K562 (cell line): ENCODE results near the gene ARID3C.

Experiments
- BHLHE40 ChIP-seq: IDR thresholded peaks from 2 replicates; pipeline ENCODE4 v1.6.1; 2011; ENCODE audit warnings: low read length, improper control_type of control experiment
- PTTG1 ChIP-seq: fragments of 450-650 bp; IDR thresholded peaks from 2 replicates; pipeline ENCODE4 v1.6.1; 2016; ENCODE audit warnings: low read depth, mild to moderate bottlenecking, missing genetic modification characterization, missing compliant biosample characterization
- SMC3 ChIP-seq: conservative IDR thresholded peaks from 2 replicates; pipeline ENCODE4 v1.6.1; 2011; ENCODE audit warnings: low read depth, low read length, improper control_type of control experiment; ENCODE audit not compliant: insufficient read depth
- U2AF2 ChIP-seq: fragments of 200-400 bp; formaldehyde crosslinking; optimal IDR thresholded peaks from 2 replicates; pipeline ENCODE3; 2017; ENCODE audit warnings: low read depth, mild to moderate bottlenecking, low read length
- ZFX ChIP-seq: sonication (generic); formaldehyde crosslinking; IDR thresholded peaks from 2 replicates; pipeline ENCODE4 v1.8.0; 2022; ENCODE audit warnings: mild to moderate bottlenecking, missing genetic modification reagents, moderate library complexity

- TF ChIP-seq U2AF2: no peak
- no peak for TF ChIP-seq PTTG1 (tag)
- no peak for TF ChIP-seq ZFX (CRISPR knock-in tag)
- no peak for TF ChIP-seq SMC3
- TF ChIP-seq BHLHE40: no peak
Measured at GRCh38 chr9:34600908-34601307, 28.0 kb downstream of the ARID3C start.
